ENCODE measurements around the gene PRSS23.

The PRSS23 gene

GRCh38 chr11:86797133-86797532 is 3.2 kb upstream of the PRSS23 start:
- Histone ChIP-seq H3K4me3 (replicated peaks; ENCODE audit: insufficient read depth, low read length) (no peak overlapping the region), H3K27ac (replicated peaks) (no peak overlapping the region), H3K27me3 (ENCODE audit: insufficient read depth, poor library complexity, severe bottlenecking) (peaks cover 23% of the 10 kb centered on the region)
- no peak for DNase-seq (ENCODE audit: low read depth in 1 of 2, low spot score in 1 of 2)
- no peak for TF ChIP-seq SPI1 (IDR thresholded peaks at IDR 0.05; ENCODE audit: borderline replicate concordance, low read depth)
- TF ChIP-seq, protein P1, sequence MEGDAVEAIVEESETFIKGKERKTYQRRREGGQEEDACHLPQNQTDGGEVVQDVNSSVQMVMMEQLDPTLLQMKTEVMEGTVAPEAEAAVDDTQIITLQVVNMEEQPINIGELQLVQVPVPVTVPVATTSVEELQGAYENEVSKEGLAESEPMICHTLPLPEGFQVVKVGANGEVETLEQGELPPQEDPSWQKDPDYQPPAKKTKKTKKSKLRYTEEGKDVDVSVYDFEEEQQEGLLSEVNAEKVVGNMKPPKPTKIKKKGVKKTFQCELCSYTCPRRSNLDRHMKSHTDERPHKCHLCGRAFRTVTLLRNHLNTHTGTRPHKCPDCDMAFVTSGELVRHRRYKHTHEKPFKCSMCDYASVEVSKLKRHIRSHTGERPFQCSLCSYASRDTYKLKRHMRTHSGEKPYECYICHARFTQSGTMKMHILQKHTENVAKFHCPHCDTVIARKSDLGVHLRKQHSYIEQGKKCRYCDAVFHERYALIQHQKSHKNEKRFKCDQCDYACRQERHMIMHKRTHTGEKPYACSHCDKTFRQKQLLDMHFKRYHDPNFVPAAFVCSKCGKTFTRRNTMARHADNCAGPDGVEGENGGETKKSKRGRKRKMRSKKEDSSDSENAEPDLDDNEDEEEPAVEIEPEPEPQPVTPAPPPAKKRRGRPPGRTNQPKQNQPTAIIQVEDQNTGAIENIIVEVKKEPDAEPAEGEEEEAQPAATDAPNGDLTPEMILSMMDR (IDR thresholded peaks at IDR 0.05; ENCODE audit: insufficient read depth, low read length) = no peak
- no peak for TF ChIP-seq REST (IDR thresholded peaks at IDR 0.05; ENCODE audit: insufficient replicate concordance, low read depth)
- TF ChIP-seq POLR2AphosphoS5 (IDR thresholded peaks at IDR 0.05; ENCODE audit: low read depth) = no peak
- no peak for TF ChIP-seq GABPA (IDR thresholded peaks at IDR 0.05; ENCODE audit: low read depth)

- DNase-seq (ENCODE audit: low read depth in 1 of 2, low spot score in 1 of 2) = no peak
- Histone ChIP-seq H3K27me3 (ENCODE audit: insufficient read depth, poor library complexity, severe bottlenecking) (peaks cover 33% of the 10 kb centered on the region), H3K27ac (replicated peaks) (no peak overlapping the region), H3K4me3 (replicated peaks; ENCODE audit: insufficient read depth, low read length) (no peak overlapping the region)
- TF ChIP-seq POLR2AphosphoS5 (IDR thresholded peaks at IDR 0.05; ENCODE audit: low read depth) (no peak), SPI1 (IDR thresholded peaks at IDR 0.05; ENCODE audit: borderline replicate concordance, low read depth) (no peak), GABPA (IDR thresholded peaks at IDR 0.05; ENCODE audit: low read depth) (no peak), REST (IDR thresholded peaks at IDR 0.05; ENCODE audit: insufficient replicate concordance, low read depth) (no peak)
- TF ChIP-seq, protein P1 (IDR thresholded peaks at IDR 0.05; ENCODE audit: insufficient read depth, low read length) = no peak
Measured at GRCh38 chr11:86798988-86799387, 1.4 kb upstream of the PRSS23 start.

- peaks cover 39% of the 10 kb centered on the region for H3K27me3 ChIP-seq (ENCODE audit: insufficient read depth, poor library complexity, severe bottlenecking)
- no peak overlapping the region for H3K27ac ChIP-seq (replicated peaks)
- no peak for DNase-seq (ENCODE audit: low read depth in 1 of 2, low spot score in 1 of 2)
- no peak overlapping the region for H3K4me3 ChIP-seq (replicated peaks; ENCODE audit: insufficient read depth, low read length)
- TF ChIP-seq SPI1 (IDR thresholded peaks at IDR 0.05; ENCODE audit: borderline replicate concordance, low read depth) = no peak
- no peak for TF ChIP-seq REST (IDR thresholded peaks at IDR 0.05; ENCODE audit: insufficient replicate concordance, low read depth)
Measured at GRCh38 chr11:86799680-86800075, 664 bp upstream of the PRSS23 start.

DNA sequence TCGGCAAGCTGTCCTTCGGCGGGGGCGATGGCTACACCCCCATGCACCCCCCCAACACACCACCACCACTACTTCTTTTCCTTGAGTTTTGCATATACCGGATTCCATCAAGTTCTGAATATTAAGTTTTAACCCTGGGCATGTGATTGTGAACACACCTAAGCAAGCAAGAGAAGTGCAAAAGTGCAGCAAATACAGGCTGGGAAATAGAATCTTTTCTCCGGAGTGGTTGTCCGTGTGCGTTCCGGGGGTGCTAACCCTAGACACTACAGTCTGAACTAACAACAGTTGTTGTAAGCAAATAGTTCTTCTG is 574 bp downstream of the PRSS23 start:
- H3K4me3 ChIP-seq (replicated peaks; ENCODE audit: insufficient read depth, low read length) = no peak overlapping the region

More for the DNA sequence above, 574 bp downstream of the PRSS23 start:
- DNase-seq (ENCODE audit: low read depth in 1 of 2, low spot score in 1 of 2) = no peak
- H3K27ac ChIP-seq (replicated peaks) = no peak overlapping the region
- H3K27me3 ChIP-seq (ENCODE audit: insufficient read depth, poor library complexity, severe bottlenecking) = peaks cover 39% of the 10 kb centered on the region
- TF ChIP-seq, protein P1 (IDR thresholded peaks at IDR 0.05; ENCODE audit: insufficient read depth, low read length) = no peak
- TF ChIP-seq GABPA (IDR thresholded peaks at IDR 0.05; ENCODE audit: low read depth) (no peak), POLR2AphosphoS5 (IDR thresholded peaks at IDR 0.05; ENCODE audit: low read depth) (no peak)

Measured in HL-60 (cell line).